Neural cell (in vitro differentiated cells): ENCODE results near the gene FN1. TPM values are rescaled to one million over a fixed set of nuclear protein-coding genes. Genes with fewer than 3 reads are reported as not detected.

Source experiments
- H2AFZ ChIP-seq: fragments of 200-600, 300-800 bp; sonication (generic), shearing (Covaris generic); 2 replicates; pipeline ENCODE4 v1.6.0; 2014; ENCODE audit warnings: low read depth, mild to moderate bottlenecking, antibody characterized with exemption, low read length, moderate library complexity
- H3F3A ChIP-seq: fragments of 200-600 bp; shearing (Covaris generic); 2 replicates; pipeline ENCODE4 v1.6.1; 2016; ENCODE audit warnings: mild to moderate bottlenecking, moderate library complexity, mixed read lengths, antibody characterized with exemption, low read length; ENCODE audit not compliant: insufficient read depth, poor library complexity, severe bottlenecking
- H3K27ac ChIP-seq: fragments of 200-600, 300-800 bp; sonication (generic), shearing (Covaris generic); 2 replicates; pipeline ENCODE4 v1.5.1; 2014; ENCODE audit warnings: mild to moderate bottlenecking, low read length, moderate library complexity
- H3K27me3 ChIP-seq: fragments of 300-800, 200-600 bp; sonication (generic), shearing (Covaris generic); 2 replicates; pipeline ENCODE4 v1.6.0; 2014; ENCODE audit warnings: mild to moderate bottlenecking, low read depth, low read length, moderate library complexity; ENCODE audit not compliant: insufficient read depth
- H3K36me3 ChIP-seq: fragments of 300-800, 200-600 bp; sonication (generic), shearing (Covaris generic); 2 replicates; pipeline ENCODE4 v1.5.1; 2014; ENCODE audit warnings: mild to moderate bottlenecking, antibody characterized with exemption, low read length, moderate library complexity; ENCODE audit not compliant: insufficient read depth
- H3K4me2 ChIP-seq: fragments of 300-800, 200-600 bp; sonication (generic), shearing (Covaris generic); 2 replicates; pipeline ENCODE4 v1.6.0; 2014; ENCODE audit warnings: mild to moderate bottlenecking, low read length
- H3K4me3 ChIP-seq: fragments of 300-800, 200-600 bp; sonication (generic), shearing (Covaris generic); 2 replicates; pipeline ENCODE4 v1.5.1; 2014; ENCODE audit warnings: mild to moderate bottlenecking, low read length, moderate library complexity
- H3K79me2 ChIP-seq: fragments of 200-600 bp; shearing (Covaris generic); replicated peaks from 2 replicates; pipeline ENCODE4 v1.6.0; 2014; ENCODE audit warnings: mild to moderate bottlenecking, low read length, moderate library complexity; ENCODE audit not compliant: insufficient read depth
- H3K9ac ChIP-seq: fragments of 300-800, 200-600 bp; sonication (generic), shearing (Covaris generic); 2 replicates; pipeline ENCODE4 v1.6.1; 2016; ENCODE audit warnings: mild to moderate bottlenecking, low read length, mixed read lengths
- H3K9me2 ChIP-seq: fragments of 200-600 bp; shearing (Covaris generic); 2 replicates; pipeline ENCODE4 v1.6.1; 2016; ENCODE audit warnings: mild to moderate bottlenecking, low read length, mixed read lengths; ENCODE audit not compliant: insufficient read depth
- H3K9me3 ChIP-seq: fragments of 200-600, 300-800 bp; sonication (generic), shearing (Covaris generic); 2 replicates; pipeline ENCODE4 v1.6.1; 2016; ENCODE audit warnings: mild to moderate bottlenecking, mixed run types, low read length, moderate library complexity, mixed read lengths
- H4K20me1 ChIP-seq: fragments of 200-600 bp; shearing (Covaris generic); 2 replicates; pipeline ENCODE4 v1.6.1; 2016; ENCODE audit warnings: mild to moderate bottlenecking, mixed run types; ENCODE audit not compliant: insufficient read depth
- CTCF ChIP-seq: fragments of 450-650 bp; IDR thresholded peaks from 2 replicates; pipeline ENCODE4 v1.5.1; 2014; ENCODE audit warnings: antibody characterized with exemption, mild to moderate bottlenecking, moderate library complexity; ENCODE audit not compliant: poor library complexity, severe bottlenecking
- EP300 ChIP-seq: fragments of 450-650 bp; conservative IDR thresholded peaks from 2 replicates; pipeline ENCODE4 v1.6.1; 2014; ENCODE audit warnings: antibody characterized with exemption, mild to moderate bottlenecking, moderate library complexity; ENCODE audit not compliant: poor library complexity, severe bottlenecking
- EZH2 ChIP-seq: fragments of 200-600, 300-800 bp; shearing (Covaris generic), sonication (generic); IDR thresholded peaks from 2 replicates; pipeline ENCODE4 v1.6.1; 2014; ENCODE audit warnings: antibody characterized with exemption, low read length, borderline replicate concordance, mild to moderate bottlenecking; ENCODE audit not compliant: insufficient read depth, poor library complexity, severe bottlenecking
- MXI1 ChIP-seq: fragments of 450-650 bp; conservative IDR thresholded peaks from 2 replicates; pipeline ENCODE4 v1.6.1; 2014; ENCODE audit warnings: antibody characterized with exemption, mild to moderate bottlenecking; ENCODE audit not compliant: poor library complexity, severe bottlenecking
- POLR2AphosphoS5 ChIP-seq: IDR thresholded peaks from 2 replicates; pipeline ENCODE4 v1.6.1; 2012
- RAD21 ChIP-seq: fragments of 450-650 bp; conservative IDR thresholded peaks from 2 replicates; pipeline ENCODE4 v1.6.1; 2014; ENCODE audit warnings: antibody characterized with exemption, mild to moderate bottlenecking, moderate library complexity
- REST ChIP-seq: IDR thresholded peaks from 2 replicates; pipeline ENCODE4 v1.6.1; 2012; ENCODE audit warnings: borderline replicate concordance
- SMC3 ChIP-seq: fragments of 450-650 bp; conservative IDR thresholded peaks from 2 replicates; pipeline ENCODE4 v1.6.1; 2014; ENCODE audit warnings: antibody characterized with exemption, mild to moderate bottlenecking, moderate library complexity; ENCODE audit not compliant: poor library complexity
- TAF1 ChIP-seq: IDR thresholded peaks from 2 replicates; pipeline ENCODE4 v1.6.1; 2012; ENCODE audit warnings: low read depth
- polyA plus RNA-seq: library from polyadenylated mRNA; depleted of rRNA; stranded (reverse); fragments of >200 nt; gene quantifications from 2 replicates; pipeline ENCODE4 v1.2.3, GENCODE V29; 2014

FN1 gene
- polyA plus RNA-seq, 1 donor from 2014 or later = 0.93 TPM

- no peaks in the 10 kb centered on the region for H3F3A ChIP-seq
- no peak overlapping the region for H3K4me3 ChIP-seq
- H4K20me1 ChIP-seq = no peaks in the 10 kb centered on the region
- no peaks in the 10 kb centered on the region for H3K27me3 ChIP-seq
- TF ChIP-seq REST (no peak), TAF1 (no peak), MXI1 (no peak), CTCF (no peak), POLR2AphosphoS5 (no peak), RAD21 (no peak), SMC3 (no peak), EZH2 (no peak), EP300 (no peak)
- H3K9ac ChIP-seq = no peak overlapping the region
- H2AFZ ChIP-seq = no peak overlapping the region
- H3K4me2 ChIP-seq = no peak overlapping the region
- H3K9me2 ChIP-seq = no peaks in the 10 kb centered on the region
- H3K9me3 ChIP-seq = no peaks in the 10 kb centered on the region
- no peaks in the 10 kb centered on the region for H3K36me3 ChIP-seq
- no peak overlapping the region for H3K27ac ChIP-seq
- H3K79me2 ChIP-seq = no peaks in the 10 kb centered on the region
Measured at GRCh38 chr2:215382480-215382879, 53.4 kb downstream of the FN1 start.

- Histone ChIP-seq H2AFZ (no peak overlapping the region), H3K4me2 (no peak overlapping the region), H3K9me2 (no peaks in the 10 kb centered on the region), H3F3A (no peaks in the 10 kb centered on the region), H3K9me3 (no peaks in the 10 kb centered on the region), H3K27me3 (no peaks in the 10 kb centered on the region), H3K27ac (no peak overlapping the region), H3K79me2 (no peaks in the 10 kb centered on the region), H3K36me3 (no peaks in the 10 kb centered on the region), H4K20me1 (no peaks in the 10 kb centered on the region), H3K9ac (no peak overlapping the region), H3K4me3 (no peak overlapping the region)
- TF ChIP-seq REST (no peak), EZH2 (no peak), RAD21 (no peak), SMC3 (no peak)
Measured at GRCh38 chr2:215382011-215382410, 53.9 kb downstream of the FN1 start.
